ENCODE data around the gene LRRC63. TPM values are rescaled to one million over a fixed set of nuclear protein-coding genes. Genes with fewer than 3 reads are reported as not detected.
"Not testable (repeated sequence)": the region's sequence is repeated elsewhere in the genome, so short reads cannot be mapped to it uniquely, and the experiment has no call there.

LRRC63 gene
- total RNA-seq, 1 experiment from 2014 or later, result not detected

GRCh38 chr13:46283912-46284824 is 72.4 kb downstream of the LRRC63 start:
- H3K27ac ChIP-seq (ENCODE audit: low read depth, low read length); H3K27me3 ChIP-seq (ENCODE audit: insufficient read depth, low read length); H3K4me3 ChIP-seq (replicated peaks in 1 of 2; ENCODE audit: low read depth in 1 of 2, low read length in 2 of 2); H3K9me2 ChIP-seq (ENCODE audit: insufficient read depth); DNase-seq (ENCODE audit: low read depth, low spot score); H3K4me1 ChIP-seq (ENCODE audit: control insufficient read depth in 1 of 2, insufficient read depth in 2 of 2, low read length in 2 of 2); POLR2A ChIA-PET; H4K20me1 ChIP-seq (ENCODE audit: insufficient read depth); H3K79me2 ChIP-seq (ENCODE audit: insufficient read depth, low read length); H3K9me3 ChIP-seq (ENCODE audit: control insufficient read depth in 1 of 2, insufficient read depth in 1 of 2, low read depth in 1 of 2, low read length in 2 of 2); CTCF ChIA-PET; BruUV-seq (replicated peaks); H3K4me2 ChIP-seq (ENCODE audit: low read length); H3K36me3 ChIP-seq (ENCODE audit: control insufficient read depth in 1 of 2, insufficient read depth in 2 of 2, low read length in 2 of 2); H3K9ac ChIP-seq (ENCODE audit: low read length); ATAC-seq; RAD21 ChIA-PET (ENCODE audit: low non-redundant PET in 1 of 2, low total read pairs in 2 of 2, uncharacterized antibody in 2 of 2, unreplicated experiment in 2 of 2); H2AFZ ChIP-seq (ENCODE audit: low read depth, low read length, poor library complexity, severe bottlenecking): not testable (repeated sequence)
- intact Hi-C loops (cut with micrococcal nuclease), result loop anchor here (10.0 kb wide), 1 partner anchor 119 kb away; no protein-coding TSS in a partner anchor

- Histone ChIP-seq H3K79me2 (ENCODE audit: insufficient read depth, low read length) (no peaks in the 10 kb centered on the region), H3K4me2 (ENCODE audit: low read length) (no peak overlapping the region), H3K27me3 (ENCODE audit: insufficient read depth, low read length) (no peaks in the 10 kb centered on the region), H2AFZ (ENCODE audit: low read depth, low read length, poor library complexity, severe bottlenecking) (no peak overlapping the region), H3K36me3 (ENCODE audit: control insufficient read depth in 1 of 2, insufficient read depth in 2 of 2, low read length in 2 of 2) (no peaks in the 10 kb centered on the region), H3K9ac (ENCODE audit: low read length) (no peak overlapping the region), H4K20me1 (ENCODE audit: insufficient read depth) (no peaks in the 10 kb centered on the region), H3K9me2 (ENCODE audit: insufficient read depth) (no peaks in the 10 kb centered on the region), H3K9me3 (ENCODE audit: control insufficient read depth in 1 of 2, insufficient read depth in 1 of 2, low read depth in 1 of 2, low read length in 2 of 2) (no peaks in the 10 kb centered on the region), H3K4me1 (ENCODE audit: control insufficient read depth in 1 of 2, insufficient read depth in 2 of 2, low read length in 2 of 2) (no peaks in the 10 kb centered on the region), H3K4me3 (replicated peaks in 1 of 2; ENCODE audit: low read depth in 1 of 2, low read length in 2 of 2) (no peak overlapping the region), H3K27ac (ENCODE audit: low read depth, low read length) (no peak overlapping the region)
- POLR2A ChIA-PET, result no interaction called here
- no TSS peak for BruUV-seq (replicated peaks)
- ATAC-seq, result no peak
- no peak for DNase-seq (ENCODE audit: low read depth, low spot score)
- no peak for TF ChIP-seq EZH2phosphoT487 (IDR thresholded peaks at IDR 0.05; ENCODE audit: borderline replicate concordance)
- TF ChIP-seq POLR2A (IDR thresholded peaks at IDR 0.05; ENCODE audit: borderline replicate concordance, extremely low read depth, insufficient read depth, insufficient read length), result no peak
- no peak for TF ChIP-seq ZBTB33 (IDR thresholded peaks at IDR 0.05; ENCODE audit: extremely low read depth, insufficient replicate concordance, low read length)
- TF ChIP-seq FOSL1 (IDR thresholded peaks at IDR 0.05; ENCODE audit: low read depth), result no peak
- no peak for TF ChIP-seq EGR1 (IDR thresholded peaks at IDR 0.05; ENCODE audit: low read depth)
- no peak for TF ChIP-seq TCF7L2 (IDR thresholded peaks at IDR 0.05; ENCODE audit: borderline replicate concordance, extremely low read depth, insufficient read depth, insufficient read length)
- no peak for TF ChIP-seq CEBPB (IDR thresholded peaks at IDR 0.05; ENCODE audit: low read depth)
- no peak for TF ChIP-seq SIN3A (IDR thresholded peaks at IDR 0.05; ENCODE audit: low read depth)
- TF ChIP-seq ELF1 (IDR thresholded peaks at IDR 0.05; ENCODE audit: borderline replicate concordance, low read depth), result no peak
- no peak for TF ChIP-seq ZNF274 (IDR thresholded peaks at IDR 0.05; ENCODE audit: low read depth, low read length)
- intact Hi-C loops (cut with micrococcal nuclease), result loop anchor here (10.0 kb wide), 1 partner anchor 122 kb away; no protein-coding TSS in a partner anchor
- CTCF ChIA-PET, result no interaction called here
- RAD21 ChIA-PET (ENCODE audit: low non-redundant PET in 1 of 2, low total read pairs in 2 of 2, uncharacterized antibody in 2 of 2, unreplicated experiment in 2 of 2), result no interaction called here
Observed at GRCh38 chr13:46286972-46287371, 75.2 kb downstream of the LRRC63 start.

Data from HCT116 (cell line).